HG02938 (cell line): ENCODE data around the gene ASB3.
"Not testable (repeated sequence)": the region's sequence is repeated elsewhere in the genome, so short reads cannot be mapped to it uniquely, and the experiment has no call there.

Experiments used
- ATAC-seq: cut with Tn5 transposase; IDR thresholded peaks from one replicate; pipeline ENCODE4 v1.9.1; 2021; ENCODE audit warnings: mild to moderate bottlenecking, moderate library complexity; ENCODE audit not compliant: unreplicated experiment

The ASB3 gene

GRCh38 chr2:53786705-53787613 is at the start of gene ASB3, which contains the start of gene ERLEC1:
Gene ASB3 (minus strand): TSS chr2:53786953. CDS start chr2:53765572, 21,381 bp downstream.
Gene ERLEC1 (plus strand): TSS chr2:53787044. CDS start chr2:53787211, 167 bp downstream.
- peak; percentile 91 for ATAC-seq

- ATAC-seq: not testable (repeated sequence)
Measured at GRCh38 chr2:53829980-53830290, 43.2 kb upstream of the ASB3 start.

- ATAC-seq: no peak
Measured at GRCh38 chr2:53829273-53829979, 42.7 kb upstream of the ASB3 start.

GRCh38 chr2:53828331-53828730 is 41.6 kb upstream of the ASB3 start:
- ATAC-seq: no peak

- ATAC-seq: no peak
Measured at GRCh38 chr2:53827398-53828175, 40.8 kb upstream of the ASB3 start.

- no peak for ATAC-seq
Measured at GRCh38 chr2:53826587-53827397, 40.0 kb upstream of the ASB3 start.

GRCh38 chr2:53826030-53826410 is 39.3 kb upstream of the ASB3 start:
- ATAC-seq: no peak

GRCh38 chr2:53823639-53824038 is 36.9 kb upstream of the ASB3 start:
- ATAC-seq: not testable (repeated sequence)

- no peak for ATAC-seq
Measured at GRCh38 chr2:53821810-53822209, 35.1 kb upstream of the ASB3 start.

- no peak for ATAC-seq
Measured at GRCh38 chr2:53820711-53821110, 34.0 kb upstream of the ASB3 start.

GRCh38 chr2:53820048-53820447 is 33.3 kb upstream of the ASB3 start:
- ATAC-seq: no peak

- ATAC-seq: no peak
Measured at GRCh38 chr2:53819634-53820033, 32.9 kb upstream of the ASB3 start.

GRCh38 chr2:53818854-53819435 is 32.2 kb upstream of the ASB3 start:
- no peak for ATAC-seq

- ATAC-seq: no peak
Measured at GRCh38 chr2:53813151-53813550, 26.4 kb upstream of the ASB3 start.

- ATAC-seq: no peak
Measured at GRCh38 chr2:53811601-53812000, 24.8 kb upstream of the ASB3 start.

- ATAC-seq: no peak
Measured at GRCh38 chr2:53802617-53803151, 15.9 kb upstream of the ASB3 start.

GRCh38 chr2:53801547-53801946 is 14.8 kb upstream of the ASB3 start:
- no peak for ATAC-seq

- no peak for ATAC-seq
Measured at GRCh38 chr2:53793821-53794220, 7.1 kb upstream of the ASB3 start.

- ATAC-seq: no peak
Measured at GRCh38 chr2:53793261-53793660, 6.5 kb upstream of the ASB3 start.
